HEK293 (cell line): Measurements from ENCODE around the gene TMEM252.

ENCODE experiments used
- CTCF ChIA-PET: fragments of 350-600 bp; formaldehyde crosslinking; extraction: SDS; loops from one replicate; lab custom pipeline; 2021; ENCODE audit warnings: antibody characterized with exemption; lab: Yijun Ruan, JAX
- POLR2A ChIA-PET: fragments of 300-600 bp; formaldehyde crosslinking; extraction: SDS; loops from one replicate; lab custom pipeline; 2020; ENCODE audit warnings: antibody characterized with exemption, inconsistent platforms; lab: Yijun Ruan, JAX
- H3K27ac ChIP-seq: fragments of 200-500 bp; sonication (Bioruptor generic); 2 replicates; pipeline ENCODE4 v1.5.1; 2014; ENCODE audit warnings: low read depth, low read length, control low read depth, inconsistent platforms; ENCODE audit errors: extremely low read depth
- H3K36me3 ChIP-seq, 2 experiments: fragments of 200-500 bp in 1 of 2; sonication (Bioruptor generic) in 1 of 2; 1 replicate in 1 of 2; 2 replicates in 1 of 2; pipeline ENCODE4 v1.5.1; 2014 to 2017; ENCODE audit warnings: inconsistent platforms in 2 of 2, low read length in 2 of 2; ENCODE audit not compliant: control insufficient read depth in 2 of 2, insufficient read depth in 1 of 2
- H3K4me1 ChIP-seq: fragments of 200-500 bp; sonication (Bioruptor generic); 2 replicates; pipeline ENCODE4 v1.5.1; 2014; ENCODE audit warnings: mild to moderate bottlenecking, low read length, inconsistent platforms; ENCODE audit not compliant: control insufficient read depth, insufficient read depth
- H3K4me3 ChIP-seq: 2 replicates; pipeline ENCODE4 v1.5.1; 2011; ENCODE audit warnings: low read depth, mild to moderate bottlenecking, control low read depth, low read length, moderate library complexity
- H3K9me3 ChIP-seq: fragments of 200-500 bp; sonication (Bioruptor generic); 2 replicates; pipeline ENCODE4 v1.5.1; 2014; ENCODE audit warnings: low read depth, low read length, inconsistent platforms; ENCODE audit not compliant: control insufficient read depth, insufficient read depth
- HIC1 ChIP-seq: fragments of 450-650 bp; formaldehyde crosslinking; IDR thresholded peaks from 2 replicates; pipeline ENCODE4 v1.5.1; 2016; ENCODE audit warnings: missing biosample characterization, missing genetic modification characterization
- INSM2 ChIP-seq: fragments of 450-650 bp; formaldehyde crosslinking; IDR thresholded peaks from 2 replicates; pipeline ENCODE4 v1.5.1; 2016; ENCODE audit warnings: missing biosample characterization, missing genetic modification characterization
- PBX3 ChIP-seq: sonication (generic); formaldehyde crosslinking; IDR thresholded peaks from 2 replicates; pipeline ENCODE4 v1.8.1; 2022; ENCODE audit warnings: mild to moderate bottlenecking, moderate library complexity, missing genetic modification reagents
- SP2 ChIP-seq: fragments of 450-650 bp; formaldehyde crosslinking; IDR thresholded peaks from 2 replicates; pipeline ENCODE4 v1.5.1; 2016; ENCODE audit warnings: missing biosample characterization, missing genetic modification characterization
- SP3 ChIP-seq: fragments of 450-650 bp; formaldehyde crosslinking; IDR thresholded peaks from 2 replicates; pipeline ENCODE4 v1.5.1; 2016; ENCODE audit warnings: missing biosample characterization, missing genetic modification characterization
- ZBTB7A ChIP-seq: fragments of 450-650 bp; formaldehyde crosslinking; IDR thresholded peaks from 2 replicates; pipeline ENCODE4 v1.5.1; 2016; ENCODE audit warnings: low read depth, missing biosample characterization, missing genetic modification characterization
- ZEB2 ChIP-seq: fragments of 450-650 bp; formaldehyde crosslinking; IDR thresholded peaks from 2 replicates; pipeline ENCODE4 v1.5.1; 2016; ENCODE audit warnings: missing biosample characterization, missing genetic modification characterization
- ZNF132 ChIP-seq: fragments of 450-650 bp; formaldehyde crosslinking; IDR thresholded peaks from 2 replicates; pipeline ENCODE4 v1.5.1; 2017; ENCODE audit warnings: missing biosample characterization, missing genetic modification characterization, borderline replicate concordance
- ZNF133 ChIP-seq: fragments of 450-650 bp; formaldehyde crosslinking; IDR thresholded peaks from 2 replicates; pipeline ENCODE4 v1.5.1; 2016; ENCODE audit warnings: missing biosample characterization, missing genetic modification characterization
- ZNF140 ChIP-seq: fragments of 450-650 bp; formaldehyde crosslinking; IDR thresholded peaks from 2 replicates; pipeline ENCODE4 v1.5.1; 2016; ENCODE audit warnings: missing biosample characterization, missing genetic modification characterization
- ZNF184 ChIP-seq: fragments of 450-650 bp; IDR thresholded peaks from 2 replicates; pipeline ENCODE4 v1.5.1; 2018; ENCODE audit warnings: missing biosample characterization, mild to moderate bottlenecking, missing genetic modification characterization
- ZNF239 ChIP-seq: fragments of 450-650 bp; formaldehyde crosslinking; IDR thresholded peaks from 2 replicates; pipeline ENCODE4 v1.5.1; 2016; ENCODE audit warnings: missing biosample characterization, missing genetic modification characterization
- ZNF280C ChIP-seq: fragments of 450-650 bp; formaldehyde crosslinking; IDR thresholded peaks from 2 replicates; pipeline ENCODE4 v1.5.1; 2016; ENCODE audit warnings: missing biosample characterization, missing genetic modification characterization
- ZNF280D ChIP-seq: fragments of 450-650 bp; formaldehyde crosslinking; IDR thresholded peaks from 2 replicates; pipeline ENCODE4 v1.5.1; 2016; ENCODE audit warnings: missing biosample characterization, missing genetic modification characterization
- ZNF335 ChIP-seq: fragments of 450-650 bp; formaldehyde crosslinking; conservative IDR thresholded peaks from 2 replicates; pipeline ENCODE4 v1.5.1; 2016; ENCODE audit warnings: missing biosample characterization, missing genetic modification characterization
- ZNF391 ChIP-seq: fragments of 450-650 bp; formaldehyde crosslinking; IDR thresholded peaks from 2 replicates; pipeline ENCODE4 v1.5.1; 2016; ENCODE audit warnings: low read depth, missing biosample characterization, missing genetic modification characterization, borderline replicate concordance
- ZNF394 ChIP-seq: fragments of 450-650 bp; formaldehyde crosslinking; IDR thresholded peaks from 2 replicates; pipeline ENCODE4 v1.5.1; 2016; ENCODE audit warnings: missing biosample characterization, missing genetic modification characterization, mild to moderate bottlenecking, moderate library complexity, borderline replicate concordance
- ZNF433 ChIP-seq: fragments of 450-650 bp; formaldehyde crosslinking; IDR thresholded peaks from 2 replicates; pipeline ENCODE4 v1.5.1; 2016; ENCODE audit warnings: missing biosample characterization, missing genetic modification characterization, low read depth
- ZNF558 ChIP-seq: fragments of 450-650 bp; formaldehyde crosslinking; IDR thresholded peaks from 2 replicates; pipeline ENCODE4 v1.5.1; 2016; ENCODE audit warnings: missing biosample characterization, missing genetic modification characterization
- ZNF596 ChIP-seq: fragments of 450-650 bp; IDR thresholded peaks from 2 replicates; pipeline ENCODE4 v1.5.0; 2018; ENCODE audit warnings: missing biosample characterization, mild to moderate bottlenecking, missing genetic modification characterization, moderate library complexity
- ZNF707 ChIP-seq: fragments of 450-650 bp; formaldehyde crosslinking; IDR thresholded peaks from 2 replicates; pipeline ENCODE4 v1.5.1; 2016; ENCODE audit warnings: missing biosample characterization, missing genetic modification characterization
- ZSCAN18 ChIP-seq: fragments of 450-650 bp; formaldehyde crosslinking; IDR thresholded peaks from 2 replicates; pipeline ENCODE4 v1.5.1; 2016; ENCODE audit warnings: missing biosample characterization, missing genetic modification characterization
- ZXDB ChIP-seq: fragments of 450-650 bp; formaldehyde crosslinking; IDR thresholded peaks from 2 replicates; pipeline ENCODE4 v1.5.1; 2016; ENCODE audit warnings: missing biosample characterization, missing genetic modification characterization

TMEM252 gene

GRCh38 chr9:68558545-68558944 is 17.9 kb upstream of the TMEM252 start:
- Histone ChIP-seq H3K4me3 (no peak overlapping the region), H3K27ac (no peak overlapping the region), H3K9me3 (no peaks in the 10 kb centered on the region), H3K4me1 (no peaks in the 10 kb centered on the region), H3K36me3 (no peaks in the 10 kb centered on the region)
- TF ChIP-seq ZNF707 (tag by site-specific recombination) (no peak), ZNF184 (tag by site-specific recombination) (no peak), INSM2 (tag by site-specific recombination) (no peak), PBX3 (no peak), ZBTB7A (no peak), ZXDB (tag by site-specific recombination) (no peak)
- ChIA-PET CTCF (interaction anchor here (1.5 to 2.2 kb wide), 4 partner anchors 9 to 50 kb away, joined by 4 to 8 read pairs (median 6); no protein-coding TSS in a partner anchor), POLR2A (no interaction called here)

GRCh38 chr9:68555437-68556150 is 14.9 kb upstream of the TMEM252 start:
- Histone ChIP-seq H3K27ac (no peak overlapping the region), H3K4me1 (no peaks in the 10 kb centered on the region), H3K36me3 (no peaks in the 10 kb centered on the region), H3K4me3 (no peak overlapping the region), H3K9me3 (no peaks in the 10 kb centered on the region)
- POLR2A ChIA-PET: no interaction called here
- CTCF ChIA-PET: interaction anchor here (0.6 to 2.2 kb wide), 3 partner anchors 12 to 212 kb away, joined by 4 to 9 read pairs (median 5); no protein-coding TSS in a partner anchor
- no peak for TF ChIP-seq ZNF133 (tag by site-specific recombination)
- no peak for TF ChIP-seq SP3 (tag by site-specific recombination)
- no peak for TF ChIP-seq HIC1 (tag by site-specific recombination)
- no peak for TF ChIP-seq ZEB2
- TF ChIP-seq ZNF280C (tag by site-specific recombination): no peak
- no peak for TF ChIP-seq ZNF280D (tag by site-specific recombination)
- no peak for TF ChIP-seq ZNF558 (tag by site-specific recombination)
- no peak for TF ChIP-seq ZNF335 (tag by site-specific recombination)
- TF ChIP-seq ZNF140 (tag by site-specific recombination): no peak
- no peak for TF ChIP-seq ZNF394
- TF ChIP-seq ZNF239 (tag by site-specific recombination): no peak
- TF ChIP-seq ZNF391 (tag by site-specific recombination): no peak
- no peak for TF ChIP-seq ZNF433 (tag by site-specific recombination)
- TF ChIP-seq ZNF596: no peak
- TF ChIP-seq SP2 (tag by site-specific recombination): no peak
- no peak for TF ChIP-seq ZSCAN18
- TF ChIP-seq ZNF132 (tag by site-specific recombination): no peak
